Testis (tissue), 3 donors: ENCODE results near the gene SH2B3. TPM values are rescaled to one million over a fixed set of nuclear protein-coding genes. Genes with fewer than 3 reads are reported as not detected.

Source experiments
- DNase-seq: peaks from one replicate; pipeline ENCODE4 v3.0.0-alpha.2; 2019
- H3K27ac ChIP-seq, 2 donors: fragments of 200-600 bp; sonication (generic); one replicate each; pipeline ENCODE4 v1.5.1; 2019
- H3K27me3 ChIP-seq: fragments of 200-600 bp; sonication (generic); one replicate; pipeline ENCODE4 v1.5.1; 2019
- H3K36me3 ChIP-seq: fragments of 200-600 bp; sonication (generic); one replicate; pipeline ENCODE4 v1.5.1; 2017; ENCODE audit warnings: low read depth; ENCODE audit errors: missing control alignments
- H3K4me1 ChIP-seq: fragments of 200-600 bp; sonication (generic); one replicate; pipeline ENCODE4 v1.5.1; 2019
- H3K4me3 ChIP-seq, 2 donors: fragments of 200-600 bp; sonication (generic); one replicate each; pipeline ENCODE4 v1.5.1; 2017 to 2019
- H3K9me3 ChIP-seq: fragments of 200-600 bp; sonication (generic); one replicate; pipeline ENCODE4 v1.5.1; 2017
- CTCF ChIP-seq, 3 experiments: fragments of 450-650 bp in 2 of 3; fragments of 200-600 bp in 1 of 3; sonication (generic) in 1 of 3; IDR thresholded peaks; one replicate each; pipeline ENCODE4 v1.5.1; 2016 to 2019; ENCODE audit warnings: antibody characterized with exemption in 3 of 3, mild to moderate bottlenecking in 2 of 3, moderate library complexity in 1 of 3
- POLR2A ChIP-seq: fragments of 450-650 bp; IDR thresholded peaks from one replicate; pipeline ENCODE4 v1.6.1; 2017; ENCODE audit warnings: antibody characterized with exemption, mild to moderate bottlenecking, moderate library complexity
- WGBS, 2 donors: methylation state at CpG; one replicate each; pipeline ENCODE4 v1.1.5; 2018; 5-methylcytosine and 5-hydroxymethylcytosine counted together
- intact Hi-C: fragments of 100-400 bp; cut with DNase I; formaldehyde crosslinking; loops from one replicate; pipeline ENCODE4 v1.15.1; 2023; ENCODE audit warnings: low total_unique reads
- polyA plus RNA-seq: library from polyadenylated mRNA; stranded (reverse); fragments of 350-450 nt; fragmentation: Illumina TruSeq; extraction: RNeasy Lipid Tissue Mini Kit (QIAGEN cat#74804); gene quantifications from one replicate; pipeline ENCODE4 v1.2.3, GENCODE V29; 2014; ENCODE audit warnings: low read depth, low replicate concordance; ENCODE audit not compliant: insufficient read depth
- total RNA-seq, 2 donors: library from RNA; depleted of rRNA; stranded (reverse); fragments of >200 nt; gene quantifications; one replicate each; pipeline ENCODE4 v1.2.3, GENCODE V29; 2016

SH2B3 gene
- total and polyA plus RNA-seq, 3 donors from 2014 or later, result 22.0 to 38.1 (median 36.9) TPM

GRCh38 chr12:111447571-111448265 lies 42.0 kb downstream of the SH2B3 start:
- Histone ChIP-seq H3K4me1 (peaks cover 41% of the 10 kb centered on the region), H3K9me3 (no peaks in the 10 kb centered on the region), H3K36me3 (no peaks in the 10 kb centered on the region), H3K4me3 (no peak overlapping the region), H3K27me3 (no peaks in the 10 kb centered on the region), H3K27ac (no peak overlapping the region)
- intact Hi-C loops, result loop anchor here (5.0 kb wide), 1 partner anchor 50 kb away; no protein-coding TSS in a partner anchor
- WGBS, 2 donors, result 90 to 93% methylated on average over 28 of the region's 28 CpGs
- peak; percentile 14 for DNase-seq
- TF ChIP-seq POLR2A (no peak), CTCF (IDR thresholded peaks at IDR 0.05) (no peak)

- H3K4me3 ChIP-seq, result no peak overlapping the region
- intact Hi-C loops, result loop anchor here (5.0 kb wide), 1 partner anchor 51 kb away; no protein-coding TSS in a partner anchor
- peak overlapping the region in 1 of 2 donors; percentile 56 for H3K27ac ChIP-seq
- H3K9me3 ChIP-seq, result no peaks in the 10 kb centered on the region
- H3K36me3 ChIP-seq, result no peaks in the 10 kb centered on the region
- 71 to 91% methylated on average over 9 of the region's 9 CpGs for WGBS, 2 donors
- DNase-seq, result peak; percentile 14
- H3K4me1 ChIP-seq, result peaks cover 41% of the 10 kb centered on the region
- TF ChIP-seq POLR2A (no peak), CTCF (IDR thresholded peaks at IDR 0.05) (no peak)
- no peaks in the 10 kb centered on the region for H3K27me3 ChIP-seq
Observed at GRCh38 chr12:111448266-111448830, 42.6 kb downstream of the SH2B3 start.

- H3K27me3 ChIP-seq, result no peaks in the 10 kb centered on the region
- H3K36me3 ChIP-seq, result no peaks in the 10 kb centered on the region
- TF ChIP-seq POLR2A (no peak), CTCF (IDR thresholded peaks at IDR 0.05) (no peak)
- intact Hi-C loops, result loop anchor here (5.0 kb wide), 1 partner anchor 52 kb away; no protein-coding TSS in a partner anchor
- 70 to 73% methylated on average over 4 of the region's 4 CpGs for WGBS, 2 donors
- DNase-seq, result peak; percentile 76
- H3K4me3 ChIP-seq, result no peak overlapping the region
- H3K9me3 ChIP-seq, result no peaks in the 10 kb centered on the region
- H3K27ac ChIP-seq, result peak overlapping the region in 1 of 2 donors; percentile 56
- H3K4me1 ChIP-seq, result peaks cover 41% of the 10 kb centered on the region
Observed at GRCh38 chr12:111448846-111449790, 43.4 kb downstream of the SH2B3 start.

- Histone ChIP-seq H3K4me3 (no peak overlapping the region), H3K9me3 (no peaks in the 10 kb centered on the region), H3K4me1 (peaks cover 30% of the 10 kb centered on the region), H3K27ac (peak overlapping the region in 1 of 2 donors; percentile 33), H3K36me3 (no peaks in the 10 kb centered on the region), H3K27me3 (no peaks in the 10 kb centered on the region)
- TF ChIP-seq CTCF (IDR thresholded peaks at IDR 0.05), result no peak
- no peak for TF ChIP-seq POLR2A
- WGBS, 2 donors, result 69 to 79% methylated on average over 4 of the region's 4 CpGs
- intact Hi-C loops, result no loop called here
- DNase-seq, result peak; percentile 12
Observed at GRCh38 chr12:111450676-111451075, 45.0 kb downstream of the SH2B3 start.
